ENCODE results near the gene GPSM1. TPM values are rescaled to one million over a fixed set of nuclear protein-coding genes. Genes with fewer than 3 reads are reported as not detected.

Gene GPSM1
- total RNA-seq, 1 experiment from 2014 or later, result 24.7 TPM

- Histone ChIP-seq H4K5ac (ENCODE audit: insufficient read length, low read depth, low read length) (no peak overlapping the region), H3K56ac (ENCODE audit: insufficient read length, low read depth, low read length) (no peak overlapping the region), H3K18ac (ENCODE audit: insufficient read length, low read depth, low read length) (no peak overlapping the region), H3K9me3 (ENCODE audit: control insufficient read depth, low read depth, low read length) (no peaks in the 10 kb centered on the region), H3K4me1 (ENCODE audit: insufficient read depth, low read length) (peaks cover 4% of the 10 kb centered on the region; the same call in 1 of the 2 replicates), H2BK120ac (ENCODE audit: low read depth, low read length, poor library complexity, severe bottlenecking) (no peak overlapping the region), H3K4ac (ENCODE audit: low read depth, low read length) (no peak overlapping the region), H3K9ac (ENCODE audit: extremely low read depth, insufficient read length, low read length) (no peak overlapping the region), H3K79me2 (ENCODE audit: insufficient read depth, low read length) (peaks cover 2% of the 10 kb centered on the region; the same call in 1 of the 2 replicates), H4K8ac (replicated peaks; ENCODE audit: insufficient read length, low read depth, low read length) (no peak overlapping the region), H3K79me1 (ENCODE audit: insufficient read depth, low read depth, low read length, poor library complexity, severe bottlenecking) (peaks cover 2% of the 10 kb centered on the region), H3K27me3 (ENCODE audit: insufficient read depth, low read length) (no peaks in the 10 kb centered on the region), H3K23me2 (ENCODE audit: insufficient read length, low read depth, low read length, poor library complexity, severe bottlenecking) (no peaks in the 10 kb centered on the region), H3K27ac (ENCODE audit: insufficient read length, low read depth, low read length) (no peak overlapping the region), H2BK5ac (ENCODE audit: insufficient read length, low read length) (no peak overlapping the region), H3K23ac (ENCODE audit: insufficient read length, low read depth, low read length) (no peak overlapping the region), H3T11ph (ENCODE audit: low read length) (no peak overlapping the region), H4K91ac (ENCODE audit: insufficient read length, low read depth, low read length) (no peak overlapping the region), H4K20me1 (ENCODE audit: control insufficient read depth, insufficient read depth, insufficient read length) (no peaks in the 10 kb centered on the region), H3K4me2 (ENCODE audit: insufficient read depth, insufficient read length, low read length) (no peak overlapping the region), H2BK12ac (ENCODE audit: insufficient read length, low read depth, low read length) (no peak overlapping the region), H2AK5ac (ENCODE audit: insufficient read length, low read length) (no peak overlapping the region), H2BK20ac (ENCODE audit: low read depth, low read length, poor library complexity, severe bottlenecking) (no peak overlapping the region), H2AFZ (ENCODE audit: low read length) (no peak overlapping the region), H3K14ac (ENCODE audit: insufficient read depth, low read length) (no peak overlapping the region), H2BK15ac (ENCODE audit: low read depth, low read length) (no peak overlapping the region)
- Mint-ChIP-seq H3K4me3 (no peak overlapping the region; a peak in 1 of 5 replicates), H3K36me3 (ENCODE audit: insufficient read depth in 1 of 3, low read depth in 3 of 3) (no peaks in the 10 kb centered on the region; a peak in 1 of 7 replicates), H3K27ac (no peak overlapping the region), H3K4me1 (peaks cover 9 to 11% of the 10 kb centered on the region in 2 experiments), H3K9me3 (no peaks in the 10 kb centered on the region; a peak in 1 of 5 replicates), H3K27me3 (ENCODE audit: low read depth) (no peaks in the 10 kb centered on the region; the same call in none of the 2 replicates)
- TF ChIP-seq, protein P1, sequence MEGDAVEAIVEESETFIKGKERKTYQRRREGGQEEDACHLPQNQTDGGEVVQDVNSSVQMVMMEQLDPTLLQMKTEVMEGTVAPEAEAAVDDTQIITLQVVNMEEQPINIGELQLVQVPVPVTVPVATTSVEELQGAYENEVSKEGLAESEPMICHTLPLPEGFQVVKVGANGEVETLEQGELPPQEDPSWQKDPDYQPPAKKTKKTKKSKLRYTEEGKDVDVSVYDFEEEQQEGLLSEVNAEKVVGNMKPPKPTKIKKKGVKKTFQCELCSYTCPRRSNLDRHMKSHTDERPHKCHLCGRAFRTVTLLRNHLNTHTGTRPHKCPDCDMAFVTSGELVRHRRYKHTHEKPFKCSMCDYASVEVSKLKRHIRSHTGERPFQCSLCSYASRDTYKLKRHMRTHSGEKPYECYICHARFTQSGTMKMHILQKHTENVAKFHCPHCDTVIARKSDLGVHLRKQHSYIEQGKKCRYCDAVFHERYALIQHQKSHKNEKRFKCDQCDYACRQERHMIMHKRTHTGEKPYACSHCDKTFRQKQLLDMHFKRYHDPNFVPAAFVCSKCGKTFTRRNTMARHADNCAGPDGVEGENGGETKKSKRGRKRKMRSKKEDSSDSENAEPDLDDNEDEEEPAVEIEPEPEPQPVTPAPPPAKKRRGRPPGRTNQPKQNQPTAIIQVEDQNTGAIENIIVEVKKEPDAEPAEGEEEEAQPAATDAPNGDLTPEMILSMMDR (conservative IDR thresholded peaks at IDR 0.05), result no peak
- DNase-seq, result no peak
- no CpG with 5 or more reads among the region's 13 CpGs for WGBS (ENCODE audit: extremely low coverage, insufficient read length, low lambda C conversion rate)
These were observed 2.0 kb upstream of the GPSM1 start for GRCh38 chr9:136325358-136325757.
